Caco-2 (cell line): ENCODE results near the gene THG1L. TPM values are rescaled to one million over a fixed set of nuclear protein-coding genes. Genes with fewer than 3 reads are reported as not detected.

Experiments
- BruUV-seq: library from RNA; stranded (reverse); fragments of 400-500 nt; replicated peaks from 2 replicates; lab custom pipeline; 2021; lab: Mats Ljungman, UMichigan
- CTCF ChIA-PET: fragments of 300-600 bp; sonication (Branson Sonifier 250); formaldehyde crosslinking; loops from one replicate; lab custom pipeline; 2022; ENCODE audit warnings: antibody characterized with exemption; lab: Charles Lee
- POLR2A ChIA-PET: fragments of 300-600 bp; sonication (Branson Sonifier 250); formaldehyde crosslinking; loops from one replicate; lab custom pipeline; 2022; ENCODE audit warnings: antibody characterized with exemption; lab: Charles Lee
- DNase-seq, 2 experiments: peaks; one replicate each; pipeline versions ENCODE4 v3.0.0 to v3.0.0-alpha.2; 2020 to 2022
- H3K27me3 ChIP-seq: replicated peaks from 2 replicates; pipeline ENCODE4 v1.6.0; 2011; ENCODE audit warnings: low read length; ENCODE audit not compliant: control insufficient read depth, insufficient read depth
- H3K36me3 ChIP-seq: 2 replicates; pipeline ENCODE4 v1.5.1; 2011; ENCODE audit warnings: low read length; ENCODE audit not compliant: control insufficient read depth, insufficient read depth
- H3K4me1 ChIP-seq: fragments of 250-450 bp; sonication (Bioruptor Pico); 2 replicates; pipeline ENCODE4 v1.5.1; 2020; ENCODE audit warnings: mild to moderate bottlenecking
- H3K4me3 ChIP-seq: 2 replicates; pipeline ENCODE4 v1.5.1; 2011; ENCODE audit warnings: low read depth, mild to moderate bottlenecking, control low read depth, low read length
- H3K9me3 ChIP-seq: fragments of 250-450 bp; sonication (Bioruptor Pico); 2 replicates; pipeline ENCODE4 v1.5.1; 2020; ENCODE audit warnings: mild to moderate bottlenecking, moderate library complexity
- H3K27ac Mint-ChIP-seq: one replicate; pipeline ENCODE4 v1.8.0; 2022; ENCODE audit warnings: mixed read lengths; ENCODE audit not compliant: unreplicated experiment
- H3K27me3 Mint-ChIP-seq: one replicate; pipeline ENCODE4 v1.8.0; 2022; ENCODE audit warnings: mixed read lengths; ENCODE audit not compliant: insufficient read depth, unreplicated experiment
- H3K36me3 Mint-ChIP-seq: one replicate; pipeline ENCODE4 v1.8.0; 2022; ENCODE audit warnings: mild to moderate bottlenecking, mixed read lengths; ENCODE audit not compliant: insufficient read depth, unreplicated experiment
- H3K4me1 Mint-ChIP-seq: one replicate; pipeline ENCODE4 v1.8.0; 2022; ENCODE audit warnings: low read depth, mixed read lengths; ENCODE audit not compliant: unreplicated experiment
- H3K4me3 Mint-ChIP-seq: one replicate; pipeline ENCODE4 v1.8.0; 2022; ENCODE audit warnings: mild to moderate bottlenecking, moderate library complexity, mixed read lengths; ENCODE audit not compliant: unreplicated experiment
- H3K9me3 Mint-ChIP-seq: one replicate; pipeline ENCODE4 v1.8.0; 2022; ENCODE audit warnings: mixed read lengths; ENCODE audit not compliant: unreplicated experiment
- CTCF ChIP-seq, 2 experiments: fragments of 200-600 bp in 1 of 2; IDR thresholded peaks; 1 replicate in 1 of 2; 2 replicates in 1 of 2; pipeline versions ENCODE4 v1.5.1 to v1.8.0; 2011 to 2022; ENCODE audit warnings: antibody characterized with exemption in 1 of 2, control low read depth in 1 of 2, inconsistent platforms in 1 of 2, low read depth in 1 of 2, low read length in 1 of 2, mild to moderate bottlenecking in 1 of 2, moderate library complexity in 1 of 2; ENCODE audit not compliant: insufficient read depth in 1 of 2, severe bottlenecking in 1 of 2, unreplicated experiment in 1 of 2
- intact Hi-C: fragments of 100-400 bp; cut with micrococcal nuclease; formaldehyde crosslinking; loops from one replicate; pipeline ENCODE4 v1.10.0; 2022; ENCODE audit not compliant: unreplicated experiment
- total RNA-seq: library from RNA; stranded (reverse); gene quantifications from 2 replicates; pipeline ENCODE4 v1.2.3, GENCODE V29; 2022

Gene THG1L
- total RNA-seq, 1 experiment from 2014 or later, result 19.8 TPM

GRCh38 chr5:157748760-157749461 lies 17.7 kb downstream of the THG1L start:
- Histone ChIP-seq H3K4me3 (no peak overlapping the region), H3K36me3 (peaks cover 2% of the 10 kb centered on the region; the same call in 1 of the 2 replicates), H3K4me1 (0 out of 2 replicates have a peak, but pooled peaks cover 6% of the 10 kb centered on the region), H3K27me3 (no peaks in the 10 kb centered on the region), H3K9me3 (no peaks in the 10 kb centered on the region)
- Mint-ChIP-seq H3K27me3 (no peaks in the 10 kb centered on the region), H3K4me3 (no peak overlapping the region), H3K4me1 (peaks cover 8% of the 10 kb centered on the region), H3K36me3 (no peaks in the 10 kb centered on the region), H3K27ac (no peak overlapping the region), H3K9me3 (no peaks in the 10 kb centered on the region)
- no peak for TF ChIP-seq CTCF (IDR thresholded peaks at IDR 0.05; ENCODE audit: insufficient read depth in 1 of 2, low read depth in 1 of 2, low read length in 1 of 2, severe bottlenecking in 1 of 2, unreplicated experiment in 1 of 2)
- ChIA-PET CTCF (interaction anchor here (1.2 kb wide), 1 partner anchor 1358 kb away, joined by 3 read pairs; no protein-coding TSS in a partner anchor), POLR2A (no interaction called here)
- DNase-seq, result no peak
- BruUV-seq, result no TSS peak
- intact Hi-C loops, result loop anchor here (10.0 kb wide), 1 partner anchor 384 kb away; no protein-coding TSS in a partner anchor

- TF ChIP-seq CTCF (IDR thresholded peaks at IDR 0.05; ENCODE audit: insufficient read depth in 1 of 2, low read depth in 1 of 2, low read length in 1 of 2, severe bottlenecking in 1 of 2, unreplicated experiment in 1 of 2), result no peak
- Mint-ChIP-seq H3K27ac (no peak overlapping the region), H3K9me3 (no peaks in the 10 kb centered on the region), H3K36me3 (no peaks in the 10 kb centered on the region), H3K4me1 (peaks cover 4% of the 10 kb centered on the region), H3K27me3 (no peaks in the 10 kb centered on the region), H3K4me3 (no peak overlapping the region)
- ChIA-PET CTCF (interaction anchor here (1.2 kb wide), 1 partner anchor 1357 kb away, joined by 3 read pairs; no protein-coding TSS in a partner anchor), POLR2A (no interaction called here)
- H3K27me3 ChIP-seq, result no peaks in the 10 kb centered on the region
- 0 out of 2 replicates have a peak, but pooled peaks cover 4% of the 10 kb centered on the region for H3K4me1 ChIP-seq
- no TSS peak for BruUV-seq
- no peak overlapping the region for H3K4me3 ChIP-seq
- peaks cover 2% of the 10 kb centered on the region; the same call in 1 of the 2 replicates for H3K36me3 ChIP-seq
- H3K9me3 ChIP-seq, result no peaks in the 10 kb centered on the region
- no peak for DNase-seq
- intact Hi-C loops, result loop anchor here (10.0 kb wide), 1 partner anchor 385 kb away; no protein-coding TSS in a partner anchor
Observed at GRCh38 chr5:157749462-157749799, 18.2 kb downstream of the THG1L start.

GRCh38 chr5:157750320-157750719 lies 19.1 kb downstream of the THG1L start:
- DNase-seq, result no peak
- TF ChIP-seq CTCF (IDR thresholded peaks at IDR 0.05; ENCODE audit: insufficient read depth in 1 of 2, low read depth in 1 of 2, low read length in 1 of 2, severe bottlenecking in 1 of 2, unreplicated experiment in 1 of 2), result no peak
- no peaks in the 10 kb centered on the region for H3K4me1 Mint-ChIP-seq
- Histone ChIP-seq H3K4me1 (no peaks in the 10 kb centered on the region), H3K4me3 (no peak overlapping the region), H3K36me3 (peaks cover 2% of the 10 kb centered on the region; the same call in 1 of the 2 replicates), H3K27me3 (no peaks in the 10 kb centered on the region), H3K9me3 (no peaks in the 10 kb centered on the region)
- ChIA-PET POLR2A (no interaction called here), CTCF (no interaction called here)
- H3K27ac Mint-ChIP-seq, result no peak overlapping the region
- intact Hi-C loops, result no loop called here
- H3K27me3 Mint-ChIP-seq, result no peaks in the 10 kb centered on the region
- H3K4me3 Mint-ChIP-seq, result no peak overlapping the region
- H3K36me3 Mint-ChIP-seq, result no peaks in the 10 kb centered on the region
- H3K9me3 Mint-ChIP-seq, result no peaks in the 10 kb centered on the region
- BruUV-seq, result no TSS peak
